A549 treated with CORT108297 at 1 μM for 4 hours (cell line): Measurements from ENCODE around the gene CMTM2. TPM values are rescaled to one million over a fixed set of nuclear protein-coding genes. Genes with fewer than 3 reads are reported as not detected.

Experiments used
- total RNA-seq: library from RNA; stranded (reverse); fragments of 200-300 nt; extraction: Qiagen RNA extraction; gene quantifications from 5 replicates; pipeline ENCODE4 v1.2.3, GENCODE V29; 2022

CMTM2 gene
- not detected in 5 replicates for total RNA-seq

DNA sequence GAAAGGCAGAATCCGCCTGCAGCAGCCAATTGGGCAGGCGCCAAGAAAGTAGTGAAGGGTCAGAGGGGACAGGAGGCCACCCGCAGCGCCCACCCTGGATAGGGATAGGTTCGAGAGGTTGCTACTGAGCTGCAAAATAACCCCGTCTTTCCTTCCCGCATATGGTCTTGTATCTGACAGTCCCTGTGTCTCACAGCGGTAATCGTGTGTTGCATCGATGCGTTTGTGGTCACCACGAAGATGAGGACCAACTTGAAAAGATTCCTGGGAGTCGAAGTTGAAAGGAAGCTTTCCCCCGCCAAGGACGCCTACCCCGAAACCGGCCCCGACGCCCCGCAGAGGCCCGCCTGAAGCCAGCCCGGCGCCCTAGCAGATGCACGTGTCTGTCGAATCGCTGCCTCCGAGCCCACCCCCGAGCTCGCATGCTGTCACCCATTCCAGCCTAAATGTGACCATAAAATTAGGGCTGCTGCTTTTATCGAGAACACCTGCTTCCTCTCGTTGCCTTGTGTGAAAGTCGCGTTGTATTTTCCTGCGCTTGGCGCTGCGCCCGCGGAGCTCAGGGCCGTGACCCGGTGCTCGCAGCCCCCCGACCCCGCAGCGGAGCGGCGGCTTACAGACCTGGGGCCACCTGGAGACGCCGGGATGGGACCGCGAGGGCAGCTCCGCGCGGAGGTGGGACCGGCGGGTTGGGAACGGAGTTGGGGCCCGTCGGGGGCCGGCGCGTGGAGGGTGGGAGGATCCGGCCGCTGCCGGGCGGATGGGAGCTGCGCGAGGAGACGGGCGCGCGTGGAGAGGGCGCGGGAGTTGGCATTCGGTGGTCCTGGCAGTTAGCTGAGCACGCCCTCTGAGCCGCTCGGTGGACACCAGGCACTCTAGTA, at the start of gene CMTM2:
Gene CMTM2 (plus strand): TSS at position 813 of the 881 bp plus-strand sequence. CDS start 145 bp downstream, outside the sequence.

DNA sequence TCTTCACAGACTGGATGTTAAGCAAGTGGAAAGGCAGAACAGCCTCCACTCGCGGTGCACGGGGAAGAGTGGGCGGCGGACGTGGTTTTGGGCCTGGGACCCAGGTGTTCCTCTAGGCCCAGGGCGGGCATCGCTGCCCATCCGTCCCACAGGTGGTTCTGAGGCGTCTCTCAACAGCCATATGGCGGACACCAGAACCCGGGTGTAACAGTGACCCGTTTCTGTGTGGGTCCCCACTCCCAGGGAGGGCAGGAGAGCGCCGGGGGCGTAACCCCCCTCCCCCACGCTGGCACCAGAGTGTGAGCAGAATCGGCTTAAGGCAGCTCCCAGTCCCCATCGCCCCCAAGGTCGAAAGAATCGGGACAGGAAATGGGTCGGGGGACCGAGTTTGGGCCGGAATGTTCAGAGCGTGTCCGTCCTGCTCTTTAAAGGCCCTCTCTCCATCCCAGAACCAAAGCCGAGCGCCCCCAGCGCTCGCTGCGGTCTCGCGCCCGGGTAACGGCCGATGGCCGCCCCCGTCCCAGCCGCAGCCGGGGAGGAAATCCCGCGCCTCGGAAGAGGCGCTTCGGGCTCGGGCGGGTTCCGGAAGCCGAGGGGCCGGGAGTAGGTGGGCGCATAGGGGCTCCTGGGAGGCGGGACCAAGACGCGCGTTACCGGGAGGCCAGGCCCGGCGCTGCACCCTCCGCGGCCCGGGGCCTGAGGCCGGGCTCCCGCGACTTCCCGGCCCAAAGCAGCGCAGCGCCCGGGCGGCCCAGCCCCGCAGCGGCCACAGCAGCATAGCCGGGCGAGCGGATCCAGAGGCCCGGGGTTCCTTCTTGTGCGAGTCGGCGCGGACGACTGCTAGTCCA, 29.8 kb upstream of the CMTM2 start, which contains the start of gene TK2:
Gene TK2 (minus strand): TSS at position 839 of the 848 bp plus-strand sequence. CDS start 61 bp downstream, at position 778.

DNA sequence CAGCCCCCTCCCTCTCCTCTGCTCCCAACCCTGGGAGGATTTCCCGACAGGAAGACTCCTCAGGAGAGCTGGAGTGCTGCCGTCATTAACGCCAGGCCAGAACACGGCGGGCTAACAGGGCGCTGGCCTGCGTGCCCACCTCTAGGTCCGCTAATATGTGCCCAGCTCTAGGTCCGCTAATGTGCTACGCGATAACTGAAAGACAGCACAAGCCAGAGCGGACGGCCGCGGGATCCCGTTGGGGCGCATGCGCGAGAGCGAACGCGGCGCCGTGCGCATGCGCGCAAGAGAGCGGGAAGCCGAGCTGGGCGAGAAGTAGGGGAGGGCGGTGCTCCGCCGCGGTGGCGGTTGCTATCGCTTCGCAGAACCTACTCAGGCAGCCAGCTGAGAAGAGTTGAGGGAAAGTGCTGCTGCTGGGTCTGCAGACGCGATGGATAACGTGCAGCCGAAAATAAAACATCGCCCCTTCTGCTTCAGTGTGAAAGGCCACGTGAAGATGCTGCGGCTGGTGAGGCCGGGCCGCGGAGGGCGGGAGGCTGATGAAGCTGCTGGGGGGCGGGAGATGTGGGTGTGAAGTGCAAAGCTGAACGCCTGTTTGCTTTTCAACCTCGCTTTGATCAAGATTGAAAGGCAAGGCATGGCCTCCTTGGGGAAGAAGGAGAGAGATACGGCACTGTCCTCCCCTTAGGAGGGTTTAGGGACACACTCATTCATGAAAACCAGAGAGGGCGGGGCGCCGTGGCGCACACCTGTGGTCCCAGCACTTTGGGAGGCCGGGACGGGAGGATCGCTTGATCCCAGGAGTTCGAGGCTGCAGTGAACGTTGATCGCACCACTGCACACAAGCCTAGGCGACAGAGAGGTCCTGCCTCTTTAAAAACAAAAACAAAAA, 26.7 kb upstream of the CMTM2 start, which contains the start of gene CKLF:
Gene CKLF (plus strand): TSS at position 291 of the 892 bp plus-strand sequence. CDS start 140 bp downstream, at position 431.

DNA sequence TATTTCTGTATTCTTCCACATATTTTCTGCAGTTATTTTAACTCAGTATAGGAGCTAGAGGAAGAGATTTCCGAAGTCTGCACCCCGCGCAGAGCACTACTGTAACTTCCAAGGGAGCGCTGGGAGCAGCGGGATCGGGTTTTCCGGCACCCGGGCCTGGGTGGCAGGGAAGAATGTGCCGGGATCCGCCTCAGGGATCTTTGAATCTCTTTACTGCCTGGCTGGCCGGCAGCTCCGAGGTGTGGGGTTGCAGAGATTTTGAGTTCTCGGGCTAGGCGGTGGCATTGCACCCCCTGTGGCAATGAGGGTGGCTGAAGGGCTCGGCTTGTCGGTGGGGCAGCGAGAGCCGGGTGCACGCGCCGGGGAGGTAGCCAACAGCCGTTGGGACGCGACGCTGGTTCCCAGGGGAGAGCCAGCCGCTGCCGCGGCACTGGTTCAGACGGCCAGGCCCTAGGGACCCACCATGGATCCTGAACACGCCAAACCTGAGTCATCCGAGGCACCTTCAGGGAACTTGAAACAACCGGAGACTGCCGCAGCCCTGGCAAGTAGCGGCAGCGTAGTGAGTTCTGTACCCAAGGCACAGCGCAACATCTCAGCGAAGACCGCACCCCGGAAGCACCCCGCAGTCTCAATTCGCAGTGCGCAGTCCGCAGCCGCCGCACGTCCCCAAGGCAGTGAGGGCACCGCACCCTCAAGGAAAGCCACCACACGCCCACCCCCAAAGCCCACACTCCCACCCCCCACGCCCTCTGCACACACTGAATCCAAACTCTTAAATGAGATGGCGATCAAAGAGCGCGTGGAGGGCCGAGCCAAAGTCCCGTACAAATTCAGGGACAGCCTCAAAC, 13.0 kb upstream of the CMTM2 start, which contains the start of gene CMTM1:
Gene CMTM1 (plus strand): TSS at position 389 of the 851 bp plus-strand sequence. CDS start 75 bp downstream, at position 464.

GRCh38 chr16:66604376-66605176, 25.3 kb downstream of the CMTM2 start, which contains the start of gene CMTM3:
Gene CMTM3 (plus strand): TSS chr16:66604704. CDS start chr16:66604806, 102 bp downstream.

Other genes with a start within 250 kb of the CMTM2 start
- 0.09 to 0.22 TPM (median 0.16 TPM) in 5 replicates for gene CDH5, start 212.8 kb upstream of the CMTM2 start, total RNA-seq
- 2.4 to 3.9 TPM (median 2.9 TPM) in 5 replicates for gene BEAN1, start 152.2 kb upstream of the CMTM2 start, total RNA-seq
- 15.4 to 18.2 TPM (median 16.1 TPM) in 5 replicates for gene TK2, start 29.3 kb upstream of the CMTM2 start, total RNA-seq
- gene CKLF, start 26.9 kb upstream of the CMTM2 start, total RNA-seq, result 61.7 to 68.7 TPM (median 67.2 TPM) in 5 replicates
- 0.63 to 1.7 TPM (median 1.2 TPM) in 5 replicates for gene CMTM1, start 13.0 kb upstream of the CMTM2 start, total RNA-seq
- gene CMTM3, start 25.2 kb downstream of the CMTM2 start, total RNA-seq, result 76.9 to 83.6 TPM (median 82.0 TPM) in 5 replicates
- gene CMTM4, start 117.3 kb downstream of the CMTM2 start, total RNA-seq, result 20.9 to 38.7 TPM (median 31.5 TPM) in 5 replicates
- gene DYNC1LI2, start 172.1 kb downstream of the CMTM2 start, total RNA-seq, result 40.4 to 60.5 TPM (median 52.6 TPM) in 5 replicates
- gene TERB1, start 222.1 kb downstream of the CMTM2 start, total RNA-seq, result 0.06 to 0.07 TPM in 2 of 5 replicates, not detected in the others